HepG2 (cell line): ENCODE measurements around the gene ANKRD13C. TPM values are rescaled to one million over a fixed set of nuclear protein-coding genes. Genes with fewer than 3 reads are reported as not detected.

ENCODE experiments used
- CBX1 ChIP-seq: IDR thresholded peaks from one replicate; pipeline ENCODE4 v1.6.1; 2016; ENCODE audit warnings: antibody characterized with exemption, low read depth
- CHD2 ChIP-seq: IDR thresholded peaks from 2 replicates; pipeline ENCODE4 v1.6.1; 2011; ENCODE audit warnings: low read depth, low read length, improper control_type of control experiment
- HDAC1 ChIP-seq: sonication (generic); formaldehyde crosslinking; IDR thresholded peaks from 2 replicates; pipeline ENCODE4 v1.5.1; 2020; ENCODE audit warnings: mild to moderate bottlenecking, missing genetic modification reagents
- JUN ChIP-seq: sonication (generic); formaldehyde crosslinking; IDR thresholded peaks from 2 replicates; pipeline ENCODE4 v1.4.0; 2020; ENCODE audit warnings: mild to moderate bottlenecking, missing genetic modification reagents
- KLF11 ChIP-seq: IDR thresholded peaks from 2 replicates; pipeline ENCODE4 v1.6.1; 2016; ENCODE audit warnings: missing compliant biosample characterization
- KLF6 ChIP-seq: IDR thresholded peaks from 2 replicates; pipeline ENCODE4 v1.8.0; 2016; ENCODE audit warnings: missing biosample characterization, missing genetic modification reagents
- MEF2D ChIP-seq: sonication (generic); formaldehyde crosslinking; IDR thresholded peaks from 2 replicates; pipeline ENCODE4 v1.5.1; 2020; ENCODE audit warnings: mild to moderate bottlenecking, missing genetic modification reagents
- RBAK ChIP-seq: sonication (generic); formaldehyde crosslinking; IDR thresholded peaks from 2 replicates; pipeline ENCODE4 v1.5.1; 2020; ENCODE audit warnings: mild to moderate bottlenecking, missing genetic modification reagents
- SNRNP70 ChIP-seq: fragments of 200-400 bp; formaldehyde crosslinking; IDR thresholded peaks from 2 replicates; pipeline ENCODE4 v1.6.1; 2017; ENCODE audit warnings: mild to moderate bottlenecking, low read depth, low read length, moderate library complexity
- TEAD3 ChIP-seq: optimal IDR thresholded peaks from 2 replicates; pipeline ENCODE3; 2016; ENCODE audit warnings: borderline replicate concordance
- ZFP1 ChIP-seq: IDR thresholded peaks from 2 replicates; pipeline ENCODE4 v1.6.1; 2016
- ZNF124 ChIP-seq: sonication (generic); formaldehyde crosslinking; IDR thresholded peaks from 2 replicates; pipeline ENCODE4 v1.4.0; 2020; ENCODE audit warnings: missing genetic modification reagents
- ZNF781 ChIP-seq: sonication (generic); formaldehyde crosslinking; IDR thresholded peaks from 2 replicates; pipeline ENCODE4 v1.5.1; 2020; ENCODE audit warnings: borderline replicate concordance, mild to moderate bottlenecking, missing genetic modification reagents; ENCODE audit errors: not compliant biosample characterization
- polyA plus RNA-seq, 8 experiments: library from polyadenylated mRNA; depleted of rRNA in 3 of 8; stranded (reverse) in 7 of 8; unstranded in 1 of 8; fragments of >200 nt; fragmentation: Illumina TruSeq in 4 of 8; extraction: Trizol in 4 of 8; gene quantifications; 2 replicates each; pipeline versions ENCODE4 v1.2.1 to v1.2.3, GENCODE V29; 2011 to 2016; ENCODE audit warnings: low read depth in 4 of 8, missing spikeins in 1 of 8, mixed read lengths in 1 of 8; ENCODE audit not compliant: insufficient read depth in 1 of 8
- total RNA-seq, 5 experiments: library from RNA; depleted of rRNA; stranded (reverse); fragments of >200 nt; fragmentation: Illumina TruSeq; extraction: Trizol; gene quantifications; 2 replicates each; pipeline ENCODE4 v1.2.3, GENCODE V29; 2016; ENCODE audit warnings: low read depth in 1 of 5
- TF ChIP-seq, protein P1 (sequence below): sonication (generic); formaldehyde crosslinking; IDR thresholded peaks from 2 replicates; pipeline ENCODE4 v1.4.0; 2020; ENCODE audit warnings: low read depth, missing genetic modification reagents
- TF ChIP-seq, protein P2 (sequence below): sonication (generic); formaldehyde crosslinking; IDR thresholded peaks from 2 replicates; pipeline ENCODE4 v1.9.0; 2022; ENCODE audit warnings: low read depth, missing genetic modification reagents
- TF ChIP-seq, protein P3 (sequence below): sonication (generic); formaldehyde crosslinking; IDR thresholded peaks from 2 replicates; pipeline ENCODE4 v1.4.0; 2020; ENCODE audit warnings: missing genetic modification reagents, mild to moderate bottlenecking, borderline replicate concordance
- TF ChIP-seq, protein P4 (sequence below): sonication (generic); formaldehyde crosslinking; IDR thresholded peaks from 2 replicates; pipeline ENCODE4 v1.5.0; 2020; ENCODE audit warnings: mild to moderate bottlenecking, low read depth, missing genetic modification reagents, borderline replicate concordance
- TF ChIP-seq, protein P5 (sequence below): sonication (generic); formaldehyde crosslinking; IDR thresholded peaks from 2 replicates; pipeline ENCODE4 v1.4.0; 2020; ENCODE audit warnings: missing genetic modification reagents, borderline replicate concordance

ANKRD13C gene
- total and polyA plus RNA-seq, 2 of the 13 experiments (the other 11 are each of a cell fraction or from before 2014, with no cell fraction given) = 6.2 to 17.6 TPM

DNA sequence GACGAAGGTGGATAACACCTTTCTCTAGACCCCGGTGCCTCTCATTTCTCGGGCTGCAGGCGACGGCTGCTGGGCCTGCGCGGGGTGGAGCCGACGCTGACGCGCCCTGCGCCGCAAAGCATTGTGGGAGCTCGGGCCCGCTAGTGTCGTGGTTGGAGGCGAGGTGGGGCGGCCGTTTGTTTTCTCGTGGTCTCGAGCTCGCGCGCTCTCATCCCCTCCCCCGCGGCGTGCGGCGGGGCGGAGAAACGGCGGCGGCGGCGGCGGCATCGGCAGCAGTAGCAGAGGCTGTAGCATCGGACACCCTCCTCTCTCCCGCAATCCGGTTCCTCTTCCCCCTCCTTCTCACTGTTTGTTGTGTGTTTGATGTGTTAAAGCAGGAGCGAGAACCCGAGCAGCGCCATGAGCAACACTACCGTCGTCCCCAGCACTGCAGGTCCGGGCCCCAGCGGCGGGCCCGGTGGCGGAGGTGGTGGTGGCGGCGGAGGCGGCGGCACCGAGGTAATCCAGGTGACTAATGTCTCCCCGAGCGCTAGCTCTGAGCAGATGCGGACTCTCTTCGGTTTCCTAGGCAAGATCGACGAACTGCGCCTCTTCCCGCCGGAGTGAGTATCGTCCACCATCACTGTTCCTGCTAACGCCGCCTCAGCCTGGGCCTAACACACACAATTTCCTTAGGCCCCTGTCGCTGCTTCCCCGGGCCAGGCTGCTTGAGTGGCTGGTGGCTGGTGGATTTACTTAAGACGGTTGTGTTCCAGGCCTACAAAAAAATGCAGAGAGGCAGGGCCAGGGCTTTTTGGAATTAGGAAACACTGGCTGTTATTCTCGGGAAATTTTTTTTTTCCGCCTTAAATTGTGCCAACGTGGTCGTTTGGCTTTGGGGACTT is 133.0 kb downstream of the ANKRD13C start, which contains the start of gene SRSF11 (continued):
- TF ChIP-seq, protein P1, sequence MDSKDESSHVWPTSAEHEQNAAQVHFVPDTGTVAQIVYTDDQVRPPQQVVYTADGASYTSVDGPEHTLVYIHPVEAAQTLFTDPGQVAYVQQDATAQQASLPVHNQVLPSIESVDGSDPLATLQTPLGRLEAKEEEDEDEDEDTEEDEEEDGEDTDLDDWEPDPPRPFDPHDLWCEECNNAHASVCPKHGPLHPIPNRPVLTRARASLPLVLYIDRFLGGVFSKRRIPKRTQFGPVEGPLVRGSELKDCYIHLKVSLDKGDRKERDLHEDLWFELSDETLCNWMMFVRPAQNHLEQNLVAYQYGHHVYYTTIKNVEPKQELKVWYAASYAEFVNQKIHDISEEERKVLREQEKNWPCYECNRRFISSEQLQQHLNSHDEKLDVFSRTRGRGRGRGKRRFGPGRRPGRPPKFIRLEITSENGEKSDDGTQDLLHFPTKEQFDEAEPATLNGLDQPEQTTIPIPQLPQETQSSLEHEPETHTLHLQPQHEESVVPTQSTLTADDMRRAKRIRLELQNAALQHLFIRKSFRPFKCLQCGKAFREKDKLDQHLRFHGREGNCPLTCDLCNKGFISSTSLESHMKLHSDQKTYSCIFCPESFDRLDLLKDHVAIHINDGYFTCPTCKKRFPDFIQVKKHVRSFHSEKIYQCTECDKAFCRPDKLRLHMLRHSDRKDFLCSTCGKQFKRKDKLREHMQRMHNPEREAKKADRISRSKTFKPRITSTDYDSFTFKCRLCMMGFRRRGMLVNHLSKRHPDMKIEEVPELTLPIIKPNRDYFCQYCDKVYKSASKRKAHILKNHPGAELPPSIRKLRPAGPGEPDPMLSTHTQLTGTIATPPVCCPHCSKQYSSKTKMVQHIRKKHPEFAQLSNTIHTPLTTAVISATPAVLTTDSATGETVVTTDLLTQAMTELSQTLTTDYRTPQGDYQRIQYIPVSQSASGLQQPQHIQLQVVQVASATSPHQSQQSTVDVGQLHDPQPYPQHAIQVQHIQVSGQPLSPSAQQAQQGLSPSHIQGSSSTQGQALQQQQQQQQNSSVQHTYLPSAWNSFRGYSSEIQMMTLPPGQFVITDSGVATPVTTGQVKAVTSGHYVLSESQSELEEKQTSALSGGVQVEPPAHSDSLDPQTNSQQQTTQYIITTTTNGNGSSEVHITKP = no peak
- TF ChIP-seq ZNF781 (CRISPR knock-in tag) (peak; percentile 84), TEAD3 (CRISPR knock-in tag) (peak; percentile 3), CHD2 (peak; percentile 75; the same call in 1 of the 2 replicates), RBAK (CRISPR knock-in tag) (no peak), ZNF124 (peak; percentile 53; the same call in 1 of the 2 replicates), JUN (CRISPR knock-in tag) (no peak), SNRNP70 (no peak), ZFP1 (CRISPR knock-in tag) (no peak), MEF2D (CRISPR knock-in tag) (peak; percentile 16), CBX1 (peak; percentile 53), KLF6 (CRISPR knock-in tag) (peak; percentile 52; the same call in 1 of the 2 replicates), KLF11 (CRISPR knock-in tag) (peak; percentile 55), HDAC1 (CRISPR knock-in tag) (peak; percentile 90)
- TF ChIP-seq, protein P2, sequence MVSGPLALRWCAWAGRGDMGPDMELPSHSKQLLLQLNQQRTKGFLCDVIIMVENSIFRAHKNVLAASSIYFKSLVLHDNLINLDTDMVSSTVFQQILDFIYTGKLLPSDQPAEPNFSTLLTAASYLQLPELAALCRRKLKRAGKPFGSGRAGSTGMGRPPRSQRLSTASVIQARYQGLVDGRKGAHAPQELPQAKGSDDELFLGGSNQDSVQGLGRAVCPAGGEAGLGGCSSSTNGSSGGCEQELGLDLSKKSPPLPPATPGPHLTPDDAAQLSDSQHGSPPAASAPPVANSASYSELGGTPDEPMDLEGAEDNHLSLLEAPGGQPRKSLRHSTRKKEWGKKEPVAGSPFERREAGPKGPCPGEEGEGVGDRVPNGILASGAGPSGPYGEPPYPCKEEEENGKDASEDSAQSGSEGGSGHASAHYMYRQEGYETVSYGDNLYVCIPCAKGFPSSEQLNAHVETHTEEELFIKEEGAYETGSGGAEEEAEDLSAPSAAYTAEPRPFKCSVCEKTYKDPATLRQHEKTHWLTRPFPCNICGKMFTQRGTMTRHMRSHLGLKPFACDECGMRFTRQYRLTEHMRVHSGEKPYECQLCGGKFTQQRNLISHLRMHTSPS (CRISPR knock-in tag) = 0 out of 2 replicates have a peak, but pooled peaks have one; percentile 36
- TF ChIP-seq, protein P3, sequence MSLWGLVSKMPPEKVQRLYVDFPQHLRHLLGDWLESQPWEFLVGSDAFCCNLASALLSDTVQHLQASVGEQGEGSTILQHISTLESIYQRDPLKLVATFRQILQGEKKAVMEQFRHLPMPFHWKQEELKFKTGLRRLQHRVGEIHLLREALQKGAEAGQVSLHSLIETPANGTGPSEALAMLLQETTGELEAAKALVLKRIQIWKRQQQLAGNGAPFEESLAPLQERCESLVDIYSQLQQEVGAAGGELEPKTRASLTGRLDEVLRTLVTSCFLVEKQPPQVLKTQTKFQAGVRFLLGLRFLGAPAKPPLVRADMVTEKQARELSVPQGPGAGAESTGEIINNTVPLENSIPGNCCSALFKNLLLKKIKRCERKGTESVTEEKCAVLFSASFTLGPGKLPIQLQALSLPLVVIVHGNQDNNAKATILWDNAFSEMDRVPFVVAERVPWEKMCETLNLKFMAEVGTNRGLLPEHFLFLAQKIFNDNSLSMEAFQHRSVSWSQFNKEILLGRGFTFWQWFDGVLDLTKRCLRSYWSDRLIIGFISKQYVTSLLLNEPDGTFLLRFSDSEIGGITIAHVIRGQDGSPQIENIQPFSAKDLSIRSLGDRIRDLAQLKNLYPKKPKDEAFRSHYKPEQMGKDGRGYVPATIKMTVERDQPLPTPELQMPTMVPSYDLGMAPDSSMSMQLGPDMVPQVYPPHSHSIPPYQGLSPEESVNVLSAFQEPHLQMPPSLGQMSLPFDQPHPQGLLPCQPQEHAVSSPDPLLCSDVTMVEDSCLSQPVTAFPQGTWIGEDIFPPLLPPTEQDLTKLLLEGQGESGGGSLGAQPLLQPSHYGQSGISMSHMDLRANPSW = peak; percentile 60; the same call in 1 of the 2 replicates
- TF ChIP-seq, protein P4, sequence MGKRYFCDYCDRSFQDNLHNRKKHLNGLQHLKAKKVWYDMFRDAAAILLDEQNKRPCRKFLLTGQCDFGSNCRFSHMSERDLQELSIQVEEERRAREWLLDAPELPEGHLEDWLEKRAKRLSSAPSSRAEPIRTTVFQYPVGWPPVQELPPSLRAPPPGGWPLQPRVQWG (CRISPR knock-in tag) = no peak
- TF ChIP-seq, protein P5, sequence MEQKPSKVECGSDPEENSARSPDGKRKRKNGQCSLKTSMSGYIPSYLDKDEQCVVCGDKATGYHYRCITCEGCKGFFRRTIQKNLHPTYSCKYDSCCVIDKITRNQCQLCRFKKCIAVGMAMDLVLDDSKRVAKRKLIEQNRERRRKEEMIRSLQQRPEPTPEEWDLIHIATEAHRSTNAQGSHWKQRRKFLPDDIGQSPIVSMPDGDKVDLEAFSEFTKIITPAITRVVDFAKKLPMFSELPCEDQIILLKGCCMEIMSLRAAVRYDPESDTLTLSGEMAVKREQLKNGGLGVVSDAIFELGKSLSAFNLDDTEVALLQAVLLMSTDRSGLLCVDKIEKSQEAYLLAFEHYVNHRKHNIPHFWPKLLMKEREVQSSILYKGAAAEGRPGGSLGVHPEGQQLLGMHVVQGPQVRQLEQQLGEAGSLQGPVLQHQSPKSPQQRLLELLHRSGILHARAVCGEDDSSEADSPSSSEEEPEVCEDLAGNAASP = peak; percentile 35; the same call in 1 of the 2 replicates
